HepG2 (cell line): Measurements from ENCODE around the gene CCDC116. TPM values are rescaled to one million over a fixed set of nuclear protein-coding genes. Genes with fewer than 3 reads are reported as not detected.

Experiments
- ATAC-seq: fragments of 200-7000 bp; cut with Tn5 transposase; 3 replicates; pipeline ENCODE4 v1.9.1; 2020; ENCODE audit warnings: mild to moderate bottlenecking, moderate library complexity
- BruUV-seq: library from RNA; stranded (reverse); fragments of 400-500 nt; replicated peaks from 2 replicates; lab custom pipeline; 2021; lab: Mats Ljungman, UMichigan
- CTCF ChIA-PET: fragments of 300-600 bp; formaldehyde crosslinking; extraction: SDS; loops from one replicate; lab custom pipeline; 2021; ENCODE audit warnings: low total read pairs, inconsistent platforms, low intra/inter-chr PET ratio; lab: Yijun Ruan, JAX
- POLR2A ChIA-PET: fragments of 350-600 bp; sonication (Branson Sonifier 250); formaldehyde crosslinking; loops from one replicate; lab custom pipeline; 2020; ENCODE audit warnings: antibody characterized with exemption, inconsistent platforms; lab: Yijun Ruan, JAX
- DNase-seq: peaks from one replicate; pipeline ENCODE4 v3.0.0-alpha.2; 2015; ENCODE audit warnings: low spot score
- FAIRE-seq: peaks from 3 replicates; lab custom pipeline; 2011; peaks lifted over from hg19 to GRCh38; lab: Jason Lieb, UNC
- H2AFZ ChIP-seq: one replicate; pipeline ENCODE4 v1.6.1; 2011; ENCODE audit warnings: low read length, inconsistent platforms
- H3K27ac ChIP-seq: fragments of 300-600 bp; 3 replicates; pipeline ENCODE4 v1.8.0; 2011; ENCODE audit warnings: mixed run types, mild to moderate bottlenecking, mixed read lengths, low read length, inconsistent platforms; ENCODE audit not compliant: insufficient read depth; ENCODE audit errors: extremely low read length
- H3K27me3 ChIP-seq, 2 experiments: fragments of 200-600 bp in 1 of 2; 2 replicates in 1 of 2; 3 replicates in 1 of 2; pipeline versions ENCODE4 v1.6.0 to v1.8.0; 2011; ENCODE audit warnings: low read length in 2 of 2, mild to moderate bottlenecking in 2 of 2, moderate library complexity in 2 of 2, inconsistent platforms in 1 of 2; ENCODE audit not compliant: insufficient read depth in 2 of 2, control insufficient read depth in 1 of 2
- H3K36me3 ChIP-seq, 2 experiments: fragments of 200-600 bp in 1 of 2; replicated peaks in 1 of 2; 2 replicates in 1 of 2; 3 replicates in 1 of 2; pipeline versions ENCODE4 v1.5.1 to v1.8.0; 2011; ENCODE audit warnings: low read length in 2 of 2, inconsistent platforms in 1 of 2; ENCODE audit not compliant: insufficient read depth in 2 of 2, control insufficient read depth in 1 of 2
- H3K4me1 ChIP-seq: 2 replicates; pipeline ENCODE4 v1.5.1; 2012; ENCODE audit warnings: low read length, inconsistent platforms; ENCODE audit not compliant: insufficient read depth
- H3K4me2 ChIP-seq: 2 replicates; pipeline ENCODE4 v1.6.0; 2011; ENCODE audit warnings: low read depth, low read length, inconsistent platforms
- H3K4me3 ChIP-seq, 3 experiments: fragments of 200-600 bp in 1 of 3; sonication (generic), shearing (Covaris generic) in 1 of 3; replicated peaks in 1 of 3; 2 replicates each; pipeline ENCODE4 v1.5.1; 2011 to 2016; ENCODE audit warnings: low read length in 3 of 3, inconsistent platforms in 2 of 3, low read depth in 2 of 3, mild to moderate bottlenecking in 2 of 3, control low read depth in 1 of 3, mixed read lengths in 1 of 3; ENCODE audit not compliant: insufficient read depth in 1 of 3
- H3K79me2 ChIP-seq: one replicate; pipeline ENCODE4 v1.6.1; 2011; ENCODE audit warnings: low read length, inconsistent platforms; ENCODE audit not compliant: insufficient read depth
- H3K9ac ChIP-seq: 2 replicates; pipeline ENCODE4 v1.6.0; 2011; ENCODE audit warnings: mild to moderate bottlenecking, low read depth, low read length, inconsistent platforms; ENCODE audit not compliant: insufficient read depth
- H3K9me3 ChIP-seq: 2 replicates; pipeline ENCODE4 v1.5.1; 2012; ENCODE audit warnings: mild to moderate bottlenecking, low read length
- H4K20me1 ChIP-seq: 2 replicates; pipeline ENCODE4 v1.6.0; 2011; ENCODE audit warnings: inconsistent platforms, mild to moderate bottlenecking, low read length, moderate library complexity; ENCODE audit not compliant: insufficient read depth
- CHD4 ChIP-seq: fragments of 200-600 bp; sonication (generic); IDR thresholded peaks from 2 replicates; pipeline ENCODE4 v1.7.0; 2017; ENCODE audit warnings: mild to moderate bottlenecking, low read length, borderline replicate concordance
- EHMT2 ChIP-seq: fragments of 200-600 bp; sonication (generic); IDR thresholded peaks from 2 replicates; pipeline ENCODE4 v1.7.0; 2017; ENCODE audit warnings: antibody characterized with exemption, low read depth, low read length, borderline replicate concordance
- ELF1 ChIP-seq: sonication (generic); formaldehyde crosslinking; IDR thresholded peaks from 2 replicates; pipeline ENCODE4 v1.4.0; 2020; ENCODE audit warnings: missing genetic modification reagents
- FOXP4 ChIP-seq: sonication (generic); formaldehyde crosslinking; IDR thresholded peaks from 2 replicates; pipeline ENCODE4 v1.4.0; 2020; ENCODE audit warnings: missing genetic modification reagents
- HBP1 ChIP-seq: IDR thresholded peaks from 2 replicates; pipeline ENCODE4 v1.6.1; 2016; ENCODE audit warnings: low read depth, control low read depth
- JUN ChIP-seq: sonication (generic); formaldehyde crosslinking; IDR thresholded peaks from 2 replicates; pipeline ENCODE4 v1.4.0; 2020; ENCODE audit warnings: mild to moderate bottlenecking, missing genetic modification reagents
- KLF15 ChIP-seq: sonication (generic); formaldehyde crosslinking; IDR thresholded peaks from 2 replicates; pipeline ENCODE4 v1.8.1; 2023; ENCODE audit warnings: borderline replicate concordance, mild to moderate bottlenecking, inconsistent platforms, missing genetic modification reagents, mixed read lengths
- MYPOP ChIP-seq: sonication (generic); formaldehyde crosslinking; IDR thresholded peaks from 2 replicates; pipeline ENCODE4 v1.8.1; 2023; ENCODE audit warnings: mild to moderate bottlenecking, moderate library complexity, missing genetic modification reagents
- SMC3 ChIP-seq: IDR thresholded peaks from 2 replicates; pipeline ENCODE4 v1.6.1; 2011; ENCODE audit warnings: low read length, improper control_type of control experiment
- SNRNP70 ChIP-seq: fragments of 200-400 bp; formaldehyde crosslinking; IDR thresholded peaks from 2 replicates; pipeline ENCODE4 v1.6.1; 2017; ENCODE audit warnings: mild to moderate bottlenecking, low read depth, low read length, moderate library complexity
- TFDP2 ChIP-seq: sonication (generic); formaldehyde crosslinking; IDR thresholded peaks from 2 replicates; pipeline ENCODE4 v1.4.0; 2020; ENCODE audit warnings: missing genetic modification reagents
- ZBTB42 ChIP-seq: sonication (generic); formaldehyde crosslinking; IDR thresholded peaks from 2 replicates; pipeline ENCODE4 v1.5.0; 2020; ENCODE audit warnings: mild to moderate bottlenecking, missing genetic modification reagents
- ZBTB7A ChIP-seq: sonication (generic); formaldehyde crosslinking; IDR thresholded peaks from 2 replicates; pipeline ENCODE4 v1.8.0; 2022; ENCODE audit warnings: mild to moderate bottlenecking, missing genetic modification reagents
- ZNF234 ChIP-seq: sonication (generic); formaldehyde crosslinking; conservative IDR thresholded peaks from 2 replicates; pipeline ENCODE4 v1.5.1; 2020; ENCODE audit warnings: mild to moderate bottlenecking, missing genetic modification reagents
- ZNF780A ChIP-seq: sonication (generic); formaldehyde crosslinking; IDR thresholded peaks from 2 replicates; pipeline ENCODE4 v1.8.0; 2022; ENCODE audit warnings: mild to moderate bottlenecking, missing genetic modification reagents, moderate library complexity
- ZNF83 ChIP-seq: sonication (generic); formaldehyde crosslinking; IDR thresholded peaks from 2 replicates; pipeline ENCODE4 v1.4.0; 2020; ENCODE audit warnings: missing genetic modification reagents, mild to moderate bottlenecking, borderline replicate concordance
- WGBS: methylation state at CpG from one replicate; pipeline ENCODE4 v1.1.6; 2017; ENCODE audit warnings: low lambda C conversion rate; 5-methylcytosine and 5-hydroxymethylcytosine counted together
- in situ Hi-C: cut with HindIII; loops from 2 replicates; pipeline ENCODE4 v1.10.0; 2017; ENCODE audit warnings: low pct_unique_long_range_greater_than_20kb; ENCODE audit not compliant: extremely low pct_ligation_motif_present
- intact Hi-C: fragments of 100-400 bp; cut with micrococcal nuclease; formaldehyde crosslinking; loops from one replicate; pipeline ENCODE4 v1.10.0; 2022; ENCODE audit not compliant: unreplicated experiment
- polyA plus RNA-seq, 8 experiments: library from polyadenylated mRNA; depleted of rRNA in 3 of 8; stranded (reverse) in 7 of 8; unstranded in 1 of 8; fragments of >200 nt; fragmentation: Illumina TruSeq in 4 of 8; extraction: Trizol in 4 of 8; gene quantifications; 2 replicates each; pipeline versions ENCODE4 v1.2.1 to v1.2.3, GENCODE V29; 2011 to 2016; ENCODE audit warnings: low read depth in 4 of 8, missing spikeins in 1 of 8, mixed read lengths in 1 of 8; ENCODE audit not compliant: insufficient read depth in 1 of 8
- total RNA-seq, 5 experiments: library from RNA; depleted of rRNA; stranded (reverse); fragments of >200 nt; fragmentation: Illumina TruSeq; extraction: Trizol; gene quantifications; 2 replicates each; pipeline ENCODE4 v1.2.3, GENCODE V29; 2016; ENCODE audit warnings: low read depth in 1 of 5

Gene CCDC116
- total and polyA plus RNA-seq, 2 of the 13 experiments (the other 11 are each of a cell fraction or from before 2014, with no cell fraction given): 0.15 to 0.33 TPM

- no peak for TF ChIP-seq KLF15 (CRISPR knock-in tag)
- TF ChIP-seq ZNF234 (CRISPR knock-in tag): no peak
- TF ChIP-seq ZNF83 (CRISPR knock-in tag): no peak
- no peak for TF ChIP-seq HBP1 (CRISPR knock-in tag)
- no peak for TF ChIP-seq EHMT2
- TF ChIP-seq MYPOP (CRISPR knock-in tag): no peak
- TF ChIP-seq ZBTB42 (CRISPR knock-in tag): no peak
Observed at GRCh38 chr22:21590809-21591641, 41.5 kb upstream of the CCDC116 start (continued).

- Histone ChIP-seq H3K36me3 (peaks cover 22 to 79% of the 10 kb centered on the region in 2 experiments), H3K4me2 (no peak overlapping the region), H3K4me3 (no peak overlapping the region), H3K27ac (no peak overlapping the region), H3K9me3 (no peaks in the 10 kb centered on the region), H2AFZ (no peak overlapping the region), H3K79me2 (peaks cover 89% of the 10 kb centered on the region), H3K4me1 (no peaks in the 10 kb centered on the region), H3K27me3 (no peaks in the 10 kb centered on the region), H4K20me1 (peaks cover 65% of the 10 kb centered on the region), H3K9ac (no peak overlapping the region)
- WGBS: 100% methylated on average over 9 of the region's 9 CpGs
- ChIA-PET CTCF (no interaction called here), POLR2A (no interaction called here)
- no peak for DNase-seq
- no peak for ATAC-seq
- intact Hi-C loops: loop anchor here (5.0 kb wide), 1 partner anchor 51 kb away; the partner anchor contains the start of gene SDF2L1
- no TSS peak for BruUV-seq
- TF ChIP-seq JUN (CRISPR knock-in tag) (no peak), SNRNP70 (no peak), CHD4 (no peak), ELF1 (no peak), TFDP2 (CRISPR knock-in tag) (no peak), SMC3 (no peak), ZBTB7A (no peak), ZNF780A (CRISPR knock-in tag) (no peak), FOXP4 (no peak)
- FAIRE-seq: no peak
- in situ Hi-C loops: no loop called here
Observed at GRCh38 chr22:21591695-21592094, 40.9 kb upstream of the CCDC116 start.
